Limb (tissue), 2 donors: ENCODE data around the gene MTCL3.

Experiments used
- DNase-seq, 2 donors: peaks; one replicate each; pipeline ENCODE4 v3.0.0-alpha.2; 2016; ENCODE audit errors: extremely low spot score in 2 of 2

MTCL3 gene

GRCh38 chr6:127468936-127469335 lies 50.2 kb downstream of the MTCL3 start:
- DNase-seq, result no peak

DNA sequence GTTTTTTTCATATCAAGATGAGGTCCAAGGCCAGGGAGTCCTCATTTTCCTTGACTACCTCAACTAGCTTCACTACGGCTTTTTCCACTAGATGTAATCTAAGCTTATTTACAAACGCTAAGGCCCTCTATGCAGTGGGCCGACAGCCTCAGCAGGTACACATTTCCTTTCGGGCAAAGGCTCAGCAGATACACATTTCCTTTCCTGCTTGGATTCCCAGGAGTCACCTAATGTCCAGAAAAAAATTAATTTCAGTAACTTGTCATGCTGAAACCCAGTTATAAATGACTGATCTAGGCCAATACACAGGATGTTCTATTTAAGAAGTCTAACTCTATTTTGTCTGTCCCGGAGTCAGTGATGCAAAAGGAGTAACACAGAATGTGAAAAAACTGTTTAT lies 52.7 kb downstream of the MTCL3 start:
- DNase-seq, result no peak

DNA sequence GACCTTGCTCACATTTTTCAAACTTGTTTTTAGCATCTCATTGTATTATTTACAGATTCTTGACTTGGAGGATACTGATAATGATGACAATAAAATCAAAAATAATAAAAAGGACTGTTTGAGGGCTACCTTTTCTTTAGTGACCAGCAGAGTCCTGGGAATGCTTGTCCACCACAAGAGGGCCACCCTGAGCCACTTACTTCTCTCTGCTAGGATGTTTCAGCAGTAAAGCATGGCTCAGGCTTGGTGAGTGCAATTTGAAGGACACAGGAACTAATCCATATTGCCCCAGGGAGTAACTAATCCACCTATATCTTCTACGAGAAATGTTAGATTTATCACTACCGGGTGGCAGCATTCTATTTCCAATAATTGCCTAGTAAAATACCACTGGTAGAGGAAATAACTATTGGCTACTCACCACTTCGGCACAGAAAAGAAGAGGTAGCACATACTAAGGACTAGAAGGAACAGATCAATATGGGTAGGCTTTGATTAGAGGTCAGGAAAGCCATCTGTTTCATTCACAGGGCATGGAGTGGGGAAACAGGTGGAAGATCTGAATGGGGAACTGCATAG lies 54.2 kb downstream of the MTCL3 start:
- DNase-seq, result peak; percentile 67 to 73

- DNase-seq, result peak in 1 of 2 donors; percentile 54
These were observed 54.8 kb downstream of the MTCL3 start for GRCh38 chr6:127464161-127464880.

- no peak for DNase-seq
These were observed 56.1 kb downstream of the MTCL3 start for GRCh38 chr6:127463056-127463455.

- DNase-seq, result no peak
These were observed 56.8 kb downstream of the MTCL3 start for GRCh38 chr6:127462376-127462775.

DNA sequence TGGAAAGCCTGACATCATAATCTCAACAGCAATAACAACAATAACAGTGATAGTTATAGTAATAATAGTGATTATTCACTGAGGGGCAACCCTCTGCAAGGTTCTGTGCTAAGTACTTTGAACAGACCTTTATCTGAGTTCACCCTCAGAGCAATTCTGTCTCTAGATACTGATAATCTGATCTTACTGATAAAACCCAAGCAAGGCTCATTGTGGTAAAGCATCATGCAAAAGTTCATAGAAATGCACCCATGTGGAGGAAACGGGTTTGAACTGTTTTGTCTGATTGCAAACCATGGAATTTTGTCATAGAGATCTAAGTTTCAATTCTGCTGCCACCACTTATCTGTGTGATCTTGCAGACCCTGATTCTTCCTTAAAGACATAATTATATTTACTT lies 58.7 kb downstream of the MTCL3 start:
- DNase-seq, result no peak

DNA sequence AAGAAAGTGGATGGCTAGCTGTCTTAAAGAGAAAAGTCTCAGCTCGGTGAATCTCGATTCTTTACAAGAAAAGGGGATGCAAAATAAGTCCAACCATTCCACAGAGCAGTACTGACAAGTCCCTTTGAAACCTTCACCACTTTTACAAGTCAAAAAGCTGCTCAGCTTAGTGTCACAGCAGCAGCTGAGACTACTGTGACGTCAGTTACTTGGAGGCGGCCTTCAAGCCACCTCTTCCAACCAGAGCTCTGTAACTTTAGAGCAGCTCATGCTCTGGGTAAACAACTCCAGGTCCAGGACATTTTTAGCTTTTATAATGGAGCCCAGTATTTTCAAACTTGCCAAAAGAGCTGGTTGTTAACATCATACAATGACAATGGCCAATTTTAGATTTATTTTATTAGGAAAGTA lies 59.9 kb downstream of the MTCL3 start, which contains the start of gene KIAA0408:
Gene KIAA0408, minus strand, starts transcription at position 159 of the 411 bp plus-strand sequence. CDS start 5,408 bp downstream, outside the sequence.
- DNase-seq, result peak; percentile 48 to 91

DNA sequence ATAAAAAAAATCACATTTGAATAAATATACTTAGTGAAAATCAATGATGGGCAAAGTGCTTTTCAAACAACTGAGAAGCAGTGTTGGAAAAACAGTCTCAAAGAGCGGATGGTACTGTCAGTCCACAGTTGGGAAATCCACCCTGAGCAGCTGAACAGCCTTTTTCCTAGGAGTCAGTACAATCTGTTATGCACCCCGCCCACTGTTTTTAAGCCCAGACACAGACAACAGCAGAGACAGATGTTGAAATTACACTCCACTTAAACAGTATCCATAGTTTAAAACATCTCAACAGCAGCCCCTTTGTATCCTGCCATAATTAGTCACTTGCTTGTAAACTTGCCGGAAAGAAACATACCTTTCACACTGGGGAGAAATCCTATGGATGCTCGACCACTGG lies 60.3 kb downstream of the MTCL3 start:
- DNase-seq, result peak in 1 of 2 donors; percentile 76

GRCh38 chr6:127458222-127458621 lies 60.9 kb downstream of the MTCL3 start:
- no peak for DNase-seq

GRCh38 chr6:127457456-127458064 lies 61.6 kb downstream of the MTCL3 start:
- no peak for DNase-seq

- peak in 1 of 2 donors; percentile 75 for DNase-seq
These were observed 62.7 kb downstream of the MTCL3 start for GRCh38 chr6:127456465-127456864.

GRCh38 chr6:127453845-127454619 lies 65.1 kb downstream of the MTCL3 start:
- no peak for DNase-seq

GRCh38 chr6:127452803-127453202 lies 66.3 kb downstream of the MTCL3 start:
- no peak for DNase-seq

DNA sequence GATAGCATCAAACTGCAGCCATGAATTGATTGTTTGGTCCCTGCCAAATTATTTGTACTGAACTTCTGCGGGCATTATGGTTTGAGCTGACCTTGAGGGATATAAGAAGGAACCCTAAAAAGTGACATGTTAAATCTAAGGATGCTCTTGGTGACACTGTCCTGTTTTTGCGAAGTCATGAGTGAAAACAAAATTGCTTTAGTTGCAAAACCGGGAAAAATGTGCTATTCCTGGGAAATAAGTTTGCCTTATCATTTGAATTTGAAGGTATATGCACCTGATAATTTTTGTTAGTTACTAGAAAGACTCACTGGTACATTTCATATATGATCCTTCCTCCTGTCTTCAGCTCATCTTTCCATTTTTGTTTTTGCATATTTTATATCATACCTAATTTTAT lies 67.7 kb downstream of the MTCL3 start:
- no peak for DNase-seq

DNA sequence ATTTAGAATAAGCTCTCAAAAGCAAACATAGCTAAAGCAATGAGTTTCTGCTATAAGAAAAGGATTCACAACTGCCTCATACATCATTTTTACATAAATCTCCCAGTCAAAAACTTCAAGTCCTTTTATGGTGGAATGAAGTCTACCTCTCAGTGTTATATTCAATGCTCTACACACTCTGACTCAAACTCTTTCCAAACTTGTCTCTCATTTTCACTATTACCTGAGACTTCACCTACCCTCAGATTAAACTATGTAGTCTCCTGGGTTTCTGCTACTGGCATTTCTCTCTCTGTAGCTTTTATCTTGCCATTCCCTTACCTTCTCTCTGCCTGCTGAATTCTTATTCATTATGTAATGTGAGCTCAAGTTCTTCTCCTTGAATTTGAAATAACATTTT lies 71.4 kb downstream of the MTCL3 start:
- DNase-seq, result no peak

GRCh38 chr6:127446356-127446755 lies 72.8 kb downstream of the MTCL3 start:
- no peak for DNase-seq

DNA sequence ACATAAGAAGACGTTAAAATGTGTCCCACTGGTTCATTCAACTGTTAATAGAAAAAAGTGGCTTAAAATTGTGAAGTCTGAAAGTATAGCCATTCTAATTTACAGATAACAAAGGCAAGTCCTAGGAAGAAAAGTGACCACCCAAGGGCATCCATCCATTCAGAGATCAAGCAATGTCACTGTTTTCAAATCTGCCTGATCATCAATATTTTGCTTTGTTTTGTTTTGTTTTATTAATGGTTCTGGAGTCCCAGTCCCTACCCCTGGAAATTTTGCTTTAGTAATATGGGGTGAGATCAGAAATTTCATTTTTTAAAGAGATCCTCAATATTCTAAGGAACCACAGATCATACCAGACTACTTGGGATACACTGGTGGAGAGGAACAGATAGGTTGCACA lies 77.3 kb downstream of the MTCL3 start:
- no peak for DNase-seq

- DNase-seq, result no peak
These were observed 79.4 kb downstream of the MTCL3 start for GRCh38 chr6:127439718-127440117.

DNA sequence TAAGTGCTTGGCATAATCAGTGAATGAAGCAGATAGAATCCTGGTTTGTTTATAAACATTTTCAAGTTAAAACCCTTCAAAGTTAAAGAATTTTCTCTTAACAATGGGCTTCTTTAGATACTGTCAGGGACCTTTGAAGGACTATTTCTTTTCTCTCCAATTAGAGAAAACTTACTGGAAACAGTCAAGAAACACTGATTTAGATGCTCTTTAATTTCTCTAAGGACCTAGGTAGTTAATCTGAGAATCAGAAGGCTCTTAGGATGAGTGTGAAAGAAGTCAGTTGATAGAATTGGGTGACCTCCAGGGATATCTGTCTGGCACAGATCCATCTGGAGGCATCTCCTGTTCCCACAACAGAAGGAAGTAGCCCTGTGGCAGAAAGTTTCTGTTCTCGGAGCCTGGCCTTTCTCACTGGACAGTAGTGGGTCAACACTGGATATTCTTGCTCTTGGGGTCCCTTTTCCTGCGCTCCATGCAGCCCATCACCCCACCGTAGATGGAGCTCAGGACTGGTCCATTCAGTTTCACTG lies 82.5 kb downstream of the MTCL3 start:
- DNase-seq, result no peak

DNA sequence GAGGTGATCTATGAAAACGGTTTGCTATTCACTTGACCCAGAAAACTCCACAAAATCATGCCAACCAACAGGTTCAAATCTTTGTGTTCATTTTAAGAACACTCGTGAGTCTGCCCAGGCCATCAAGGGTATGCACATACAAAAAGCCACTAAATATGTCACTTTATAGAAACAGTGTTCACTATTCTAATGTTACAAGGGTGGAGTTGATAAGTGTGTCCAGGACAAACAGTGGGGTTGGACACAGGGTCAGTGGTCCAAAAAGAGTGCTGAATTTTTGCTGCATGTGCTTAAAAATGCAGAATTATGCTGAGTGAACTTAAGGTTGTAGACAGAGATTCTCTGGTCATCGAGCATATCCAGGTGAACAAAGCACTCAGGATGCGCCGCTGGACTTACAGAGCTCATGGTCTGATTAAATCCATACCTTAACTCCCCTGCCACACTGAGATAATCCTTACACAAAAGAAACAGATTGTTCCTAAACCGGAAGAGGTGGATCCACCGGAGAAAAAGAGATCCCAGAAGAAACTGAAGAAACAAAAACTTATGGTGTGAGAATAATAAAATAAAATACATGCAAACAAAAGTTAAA lies 83.4 kb downstream of the MTCL3 start:
- no peak for DNase-seq
